Tibial nerve (tissue), 4 donors: Measurements from ENCODE around the gene KIFC1. TPM values are rescaled to one million over a fixed set of nuclear protein-coding genes. Genes with fewer than 3 reads are reported as not detected.

Source experiments
- DNase-seq, 2 donors: peaks; one replicate each; pipeline ENCODE4 v3.0.0-alpha.2; 2019; ENCODE audit warnings: low spot score in 2 of 2
- H3K27ac ChIP-seq, 4 donors: fragments of 200-600 bp; sonication (generic) in 3 of 4; one replicate each; pipeline ENCODE4 v1.5.1; 2017 to 2019; ENCODE audit warnings: mild to moderate bottlenecking in 1 of 4
- H3K27me3 ChIP-seq, 2 donors: fragments of 200-600 bp; sonication (generic) in 1 of 2; one replicate each; pipeline versions ENCODE4 v1.5.1 to v1.6.0; 2017 to 2019
- H3K36me3 ChIP-seq, 3 donors: fragments of 200-600 bp; sonication (generic); one replicate each; pipeline ENCODE4 v1.5.1; 2018 to 2019
- H3K4me1 ChIP-seq, 4 donors: fragments of 200-600 bp; sonication (generic) in 3 of 4; one replicate each; pipeline ENCODE4 v1.5.1; 2017 to 2019
- H3K4me3 ChIP-seq, 4 donors: fragments of 200-600 bp; sonication (generic) in 3 of 4; one replicate each; pipeline ENCODE4 v1.5.1; 2017 to 2019; ENCODE audit warnings: mild to moderate bottlenecking in 1 of 4, moderate library complexity in 1 of 4
- H3K9me3 ChIP-seq, 4 donors: fragments of 200-600 bp; sonication (generic) in 3 of 4; one replicate each; pipeline ENCODE4 v1.5.1; 2017 to 2019
- EP300 ChIP-seq, 2 donors: sonication (generic); formaldehyde crosslinking; IDR thresholded peaks; one replicate each; pipeline ENCODE4 v1.6.1; 2017; ENCODE audit warnings: antibody characterized with exemption in 2 of 2, mild to moderate bottlenecking in 1 of 2
- POLR2A ChIP-seq, 2 donors: fragments of 450-650 bp; IDR thresholded peaks; one replicate each; pipeline ENCODE4 v1.6.1; 2017; ENCODE audit warnings: antibody characterized with exemption in 2 of 2, mild to moderate bottlenecking in 2 of 2, moderate library complexity in 2 of 2
- WGBS, 2 donors: methylation state at CpG; one replicate each; pipeline ENCODE4 v1.1.5; 2018; 5-methylcytosine and 5-hydroxymethylcytosine counted together
- total RNA-seq, 4 donors: library from RNA; depleted of rRNA; stranded (reverse); fragments of >200 nt; gene quantifications; one replicate each; pipeline ENCODE4 v1.1.0, GENCODE V29; 2016
- TF ChIP-seq, protein P1 (sequence below), 5 experiments: fragments of 200-600 bp in 3 of 5; fragments of 450-650 bp in 2 of 5; sonication (generic) in 3 of 5; IDR thresholded peaks; one replicate each; pipeline ENCODE4 v1.5.1; 2016 to 2019; ENCODE audit warnings: antibody characterized with exemption in 5 of 5, mild to moderate bottlenecking in 3 of 5, moderate library complexity in 2 of 5

KIFC1 gene
- total RNA-seq, 4 donors from 2014 or later, result 0.42 to 3.6 (median 2.1) TPM

DNA sequence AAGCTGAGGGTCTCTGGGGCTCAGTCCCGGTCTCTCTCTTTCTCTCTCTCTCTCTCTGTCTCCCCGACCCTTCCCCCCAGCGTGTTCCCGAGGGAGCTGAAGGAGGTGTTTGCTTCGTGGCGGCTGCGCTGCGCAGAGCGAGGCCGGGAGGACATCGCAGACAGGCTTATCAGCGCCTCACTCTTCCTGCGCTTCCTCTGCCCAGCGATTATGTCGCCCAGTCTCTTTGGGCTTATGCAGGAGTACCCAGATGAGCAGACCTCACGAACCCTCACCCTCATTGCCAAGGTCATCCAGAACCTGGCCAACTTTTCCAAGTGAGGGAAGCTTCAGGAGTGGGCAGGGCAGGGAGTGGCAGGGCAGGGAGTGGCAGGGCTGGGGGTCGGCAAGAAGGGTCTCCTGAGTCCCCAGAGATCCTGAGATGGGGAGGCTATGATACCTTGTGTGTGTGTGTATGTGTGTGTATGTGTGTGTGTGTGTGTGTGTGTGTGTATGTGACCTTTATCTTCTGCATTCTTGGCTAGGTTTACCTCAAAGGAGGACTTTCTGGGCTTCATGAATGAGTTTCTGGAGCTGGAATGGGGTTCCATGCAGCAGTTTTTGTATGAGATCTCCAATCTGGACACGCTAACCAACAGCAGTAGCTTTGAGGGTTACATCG lies 49.2 kb downstream of the KIFC1 start:
- no peak for DNase-seq
- peaks cover 4 to 96% (median 4%) of the 10 kb centered on the region in 3 donors for H3K36me3 ChIP-seq
- no peak for TF ChIP-seq EP300 (IDR thresholded peaks at IDR 0.05)
- TF ChIP-seq, protein P1, sequence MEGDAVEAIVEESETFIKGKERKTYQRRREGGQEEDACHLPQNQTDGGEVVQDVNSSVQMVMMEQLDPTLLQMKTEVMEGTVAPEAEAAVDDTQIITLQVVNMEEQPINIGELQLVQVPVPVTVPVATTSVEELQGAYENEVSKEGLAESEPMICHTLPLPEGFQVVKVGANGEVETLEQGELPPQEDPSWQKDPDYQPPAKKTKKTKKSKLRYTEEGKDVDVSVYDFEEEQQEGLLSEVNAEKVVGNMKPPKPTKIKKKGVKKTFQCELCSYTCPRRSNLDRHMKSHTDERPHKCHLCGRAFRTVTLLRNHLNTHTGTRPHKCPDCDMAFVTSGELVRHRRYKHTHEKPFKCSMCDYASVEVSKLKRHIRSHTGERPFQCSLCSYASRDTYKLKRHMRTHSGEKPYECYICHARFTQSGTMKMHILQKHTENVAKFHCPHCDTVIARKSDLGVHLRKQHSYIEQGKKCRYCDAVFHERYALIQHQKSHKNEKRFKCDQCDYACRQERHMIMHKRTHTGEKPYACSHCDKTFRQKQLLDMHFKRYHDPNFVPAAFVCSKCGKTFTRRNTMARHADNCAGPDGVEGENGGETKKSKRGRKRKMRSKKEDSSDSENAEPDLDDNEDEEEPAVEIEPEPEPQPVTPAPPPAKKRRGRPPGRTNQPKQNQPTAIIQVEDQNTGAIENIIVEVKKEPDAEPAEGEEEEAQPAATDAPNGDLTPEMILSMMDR (IDR thresholded peaks at IDR 0.05), result no peak
- TF ChIP-seq POLR2A (IDR thresholded peaks at IDR 0.05), result no peak
- no peak overlapping the region for H3K4me3 ChIP-seq
- H3K9me3 ChIP-seq, result no peaks in the 10 kb centered on the region
- no peaks in the 10 kb centered on the region for H3K4me1 ChIP-seq
- no peak overlapping the region for H3K27ac ChIP-seq
- no peaks in the 10 kb centered on the region for H3K27me3 ChIP-seq
- WGBS, 2 donors, result 81 to 83% methylated on average over 19 of the region's 19 CpGs

DNA sequence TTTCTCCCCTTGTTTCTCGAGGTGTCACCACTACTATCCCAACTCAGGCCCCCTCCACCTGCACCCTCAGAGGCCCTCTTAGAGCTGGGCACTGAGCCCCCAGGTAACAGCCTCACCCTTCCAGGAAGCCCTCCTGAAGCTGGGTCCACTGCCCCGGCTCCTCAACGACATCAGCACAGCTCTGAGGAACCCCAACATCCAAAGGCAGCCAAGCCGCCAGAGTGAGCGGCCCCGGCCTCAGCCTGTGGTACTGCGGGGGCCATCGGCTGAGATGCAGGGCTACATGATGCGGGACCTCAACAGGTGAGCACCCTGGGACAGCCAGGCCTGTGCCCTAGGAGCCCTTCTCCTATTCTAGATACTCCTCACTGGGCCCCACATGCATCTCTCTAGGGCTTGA lies 49.8 kb downstream of the KIFC1 start:
- DNase-seq, result no peak
- Histone ChIP-seq H3K4me1 (no peaks in the 10 kb centered on the region), H3K9me3 (no peaks in the 10 kb centered on the region), H3K36me3 (peaks cover 4 to 96% (median 4%) of the 10 kb centered on the region in 3 donors), H3K27me3 (no peaks in the 10 kb centered on the region), H3K4me3 (no peak overlapping the region), H3K27ac (no peak overlapping the region)
- WGBS, 2 donors, result 83 to 93% methylated on average over 8 to 9 of the region's 9 CpGs
- TF ChIP-seq EP300 (IDR thresholded peaks at IDR 0.05), result no peak
- TF ChIP-seq POLR2A (IDR thresholded peaks at IDR 0.05), result no peak
- TF ChIP-seq, protein P1 (IDR thresholded peaks at IDR 0.05), result no peak

DNA sequence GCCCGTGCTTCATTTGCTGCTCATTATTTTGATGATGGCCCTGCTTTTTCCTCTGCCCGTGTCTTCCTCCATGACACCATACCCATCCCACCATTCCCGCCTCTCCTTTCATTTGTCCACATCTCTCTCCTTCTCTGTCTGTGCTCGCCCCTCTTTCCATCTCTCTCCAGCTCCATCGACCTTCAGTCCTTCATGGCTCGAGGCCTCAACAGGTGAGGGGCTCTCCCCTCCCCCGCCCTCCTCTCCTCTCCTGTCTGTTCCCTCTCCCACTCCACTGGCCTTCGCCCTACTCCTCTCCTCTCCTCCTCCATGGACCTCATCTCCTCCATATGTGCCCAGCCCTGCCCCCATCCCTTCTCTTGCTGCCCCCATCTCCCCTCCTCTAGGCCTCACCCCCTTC lies 50.7 kb downstream of the KIFC1 start:
- no peaks in the 10 kb centered on the region for H3K9me3 ChIP-seq
- 85 to 91% methylated on average over 8 of the region's 8 CpGs for WGBS, 2 donors
- no peaks in the 10 kb centered on the region for H3K27me3 ChIP-seq
- TF ChIP-seq POLR2A (IDR thresholded peaks at IDR 0.05) (no peak), EP300 (IDR thresholded peaks at IDR 0.05) (no peak)
- TF ChIP-seq, protein P1 (IDR thresholded peaks at IDR 0.05), result no peak
- H3K4me3 ChIP-seq, result no peak overlapping the region
- H3K27ac ChIP-seq, result no peak overlapping the region
- no peak for DNase-seq
- H3K36me3 ChIP-seq, result peaks cover 4 to 96% (median 4%) of the 10 kb centered on the region in 3 donors
- H3K4me1 ChIP-seq, result no peaks in the 10 kb centered on the region

DNA sequence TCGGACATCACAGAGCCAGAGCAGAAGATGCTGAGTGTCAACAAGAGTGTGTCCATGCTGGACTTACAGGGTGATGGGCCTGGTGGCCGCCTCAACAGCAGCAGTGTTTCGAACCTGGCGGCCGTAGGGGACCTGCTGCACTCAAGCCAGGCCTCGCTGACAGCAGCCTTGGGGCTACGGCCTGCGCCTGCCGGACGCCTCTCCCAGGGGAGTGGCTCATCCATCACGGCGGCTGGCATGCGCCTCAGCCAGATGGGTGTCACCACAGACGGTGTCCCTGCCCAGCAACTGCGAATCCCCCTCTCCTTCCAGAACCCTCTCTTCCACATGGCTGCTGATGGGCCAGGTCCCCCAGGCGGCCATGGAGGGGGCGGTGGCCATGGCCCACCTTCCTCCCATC lies 51.4 kb downstream of the KIFC1 start:
- no peak for DNase-seq
- Histone ChIP-seq H3K4me3 (no peak overlapping the region), H3K36me3 (peaks cover 0 to 96% (median 4%) of the 10 kb centered on the region in 3 donors), H3K27ac (no peak overlapping the region), H3K4me1 (no peaks in the 10 kb centered on the region), H3K9me3 (no peaks in the 10 kb centered on the region), H3K27me3 (no peaks in the 10 kb centered on the region)
- TF ChIP-seq, protein P1 (IDR thresholded peaks at IDR 0.05), result no peak
- TF ChIP-seq POLR2A (IDR thresholded peaks at IDR 0.05), result no peak
- TF ChIP-seq EP300 (IDR thresholded peaks at IDR 0.05), result no peak
- 91 to 92% methylated on average over 11 to 14 of the region's 17 CpGs for WGBS, 2 donors

DNA sequence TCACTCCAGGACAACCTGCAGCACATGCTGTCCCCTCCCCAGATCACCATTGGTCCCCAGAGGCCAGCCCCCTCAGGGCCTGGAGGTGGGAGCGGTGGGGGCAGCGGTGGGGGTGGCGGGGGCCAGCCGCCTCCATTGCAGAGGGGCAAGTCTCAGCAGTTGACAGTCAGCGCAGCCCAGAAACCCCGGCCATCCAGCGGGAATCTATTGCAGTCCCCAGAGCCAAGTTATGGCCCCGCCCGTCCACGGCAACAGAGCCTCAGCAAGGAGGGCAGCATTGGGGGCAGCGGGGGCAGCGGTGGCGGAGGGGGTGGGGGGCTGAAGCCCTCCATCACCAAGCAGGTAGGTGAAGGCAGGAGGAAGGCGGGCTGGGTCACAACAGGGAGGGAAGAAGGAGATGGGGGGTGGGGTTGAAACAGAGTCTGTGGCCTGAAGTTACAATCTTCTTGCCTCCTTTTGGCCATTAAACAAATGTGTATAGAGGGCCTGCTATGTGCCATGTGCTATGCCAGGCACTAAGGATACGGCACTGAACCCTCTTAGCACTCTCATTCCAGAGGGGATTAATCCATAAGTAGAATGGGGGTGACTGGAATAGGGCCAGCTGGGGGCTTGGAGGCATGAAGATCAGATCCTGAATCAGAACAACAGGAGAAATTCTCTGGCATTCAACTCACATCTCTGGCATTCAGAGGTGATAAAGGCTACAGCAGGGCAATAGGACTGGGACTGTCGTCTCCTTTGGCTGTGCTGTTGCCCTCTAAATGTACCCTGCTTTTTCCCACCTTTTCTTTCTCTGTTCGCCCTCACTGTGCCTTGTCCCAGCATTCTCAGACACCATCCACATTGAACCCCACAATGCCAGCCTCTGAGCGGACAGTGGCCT lies 52.2 kb downstream of the KIFC1 start:
- no peaks in the 10 kb centered on the region for H3K4me1 ChIP-seq
- TF ChIP-seq EP300 (IDR thresholded peaks at IDR 0.05) (no peak), POLR2A (IDR thresholded peaks at IDR 0.05) (no peak)
- TF ChIP-seq, protein P1 (IDR thresholded peaks at IDR 0.05), result no peak
- H3K27me3 ChIP-seq, result no peaks in the 10 kb centered on the region
- H3K27ac ChIP-seq, result no peak overlapping the region
- 86 to 93% methylated on average over 8 to 18 of the region's 18 CpGs for WGBS, 2 donors
- peaks cover 0 to 96% (median 4%) of the 10 kb centered on the region in 3 donors for H3K36me3 ChIP-seq
- no peak overlapping the region for H3K4me3 ChIP-seq
- no peak for DNase-seq
- H3K9me3 ChIP-seq, result no peaks in the 10 kb centered on the region
